HEK293T (cell line): ENCODE data around the gene FAM171A1.

ENCODE experiments used
- ARNT ChIP-seq: fragments of 450-650 bp; IDR thresholded peaks from 2 replicates; pipeline ENCODE4 v1.6.1; 2017; ENCODE audit warnings: mild to moderate bottlenecking
- BHLHE40 ChIP-seq: fragments of 450-650 bp; IDR thresholded peaks from 2 replicates; pipeline ENCODE4 v1.6.1; 2016; ENCODE audit warnings: mild to moderate bottlenecking, moderate library complexity, borderline replicate concordance
- CTBP1 ChIP-seq: fragments of 450-650 bp; IDR thresholded peaks from 2 replicates; pipeline ENCODE4 v1.6.1; 2016; ENCODE audit warnings: borderline replicate concordance
- FOXA1 ChIP-seq: fragments of 450-650 bp; IDR thresholded peaks from 2 replicates; pipeline ENCODE4 v1.6.1; 2016; ENCODE audit warnings: mild to moderate bottlenecking
- FOXK2 ChIP-seq: fragments of 450-650 bp; IDR thresholded peaks from 2 replicates; pipeline ENCODE4 v1.6.1; 2016; ENCODE audit warnings: mild to moderate bottlenecking
- FOXM1 ChIP-seq: fragments of 450-650 bp; IDR thresholded peaks from 2 replicates; pipeline ENCODE4 v1.6.1; 2017; ENCODE audit warnings: mild to moderate bottlenecking, borderline replicate concordance
- LEF1 ChIP-seq: fragments of 450-650 bp; IDR thresholded peaks from 2 replicates; pipeline ENCODE4 v1.6.1; 2017; ENCODE audit warnings: mild to moderate bottlenecking, borderline replicate concordance
- SP1 ChIP-seq: fragments of 450-650 bp; IDR thresholded peaks from 2 replicates; pipeline ENCODE4 v1.6.1; 2017
- SUZ12 ChIP-seq: fragments of 450-650 bp; IDR thresholded peaks from 2 replicates; pipeline ENCODE4 v1.6.1; 2016; ENCODE audit warnings: mild to moderate bottlenecking
- TARDBP ChIP-seq: fragments of 450-650 bp; IDR thresholded peaks from 2 replicates; pipeline ENCODE4 v1.6.1; 2016
- ZNF384 ChIP-seq: fragments of 450-650 bp; IDR thresholded peaks from 2 replicates; pipeline ENCODE4 v1.6.1; 2016
- TF ChIP-seq, protein P1 (sequence below): fragments of 450-650 bp; IDR thresholded peaks from 2 replicates; pipeline ENCODE4 v1.6.1; 2016

DNA sequence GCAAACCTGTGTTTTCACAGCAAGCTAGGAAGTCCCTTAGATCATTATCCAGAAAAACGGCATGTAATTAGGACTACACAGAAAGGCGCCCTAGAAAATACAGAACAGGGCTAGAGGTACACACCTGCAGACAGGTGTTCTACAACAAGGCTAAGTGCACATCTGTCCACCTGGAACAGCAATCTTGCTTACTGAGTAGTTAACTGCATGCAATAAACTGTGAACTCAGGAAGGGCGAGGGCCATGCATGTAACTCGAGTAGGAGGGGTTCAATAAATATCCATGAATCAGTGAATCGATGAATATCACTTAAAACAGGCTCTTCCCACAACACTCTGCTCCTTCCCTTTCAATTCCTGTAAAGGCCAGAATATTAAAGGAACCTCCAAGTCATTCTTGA, 22.0 kb downstream of the FAM171A1 start:
- TF ChIP-seq SUZ12 (no peak), FOXM1 (no peak), FOXA1 (no peak), FOXK2 (no peak), TARDBP (no peak), BHLHE40 (no peak), ARNT (no peak), SP1 (no peak), CTBP1 (no peak), LEF1 (no peak), ZNF384 (no peak)
- TF ChIP-seq, protein P1, sequence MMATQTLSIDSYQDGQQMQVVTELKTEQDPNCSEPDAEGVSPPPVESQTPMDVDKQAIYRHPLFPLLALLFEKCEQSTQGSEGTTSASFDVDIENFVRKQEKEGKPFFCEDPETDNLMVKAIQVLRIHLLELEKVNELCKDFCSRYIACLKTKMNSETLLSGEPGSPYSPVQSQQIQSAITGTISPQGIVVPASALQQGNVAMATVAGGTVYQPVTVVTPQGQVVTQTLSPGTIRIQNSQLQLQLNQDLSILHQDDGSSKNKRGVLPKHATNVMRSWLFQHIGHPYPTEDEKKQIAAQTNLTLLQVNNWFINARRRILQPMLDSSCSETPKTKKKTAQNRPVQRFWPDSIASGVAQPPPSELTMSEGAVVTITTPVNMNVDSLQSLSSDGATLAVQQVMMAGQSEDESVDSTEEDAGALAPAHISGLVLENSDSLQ = no peak
